HepG2 (cell line): ENCODE results near the gene PARP16.

Source experiments
- CTCF ChIP-seq: sonication (generic); formaldehyde crosslinking; IDR thresholded peaks from 2 replicates; pipeline ENCODE4 v1.5.0; 2020; ENCODE audit warnings: mild to moderate bottlenecking, missing genetic modification reagents, moderate library complexity
- E2F2 ChIP-seq: sonication (generic); formaldehyde crosslinking; IDR thresholded peaks from 2 replicates; pipeline ENCODE4 v1.4.0; 2020; ENCODE audit warnings: missing genetic modification reagents, borderline replicate concordance
- FOXJ3 ChIP-seq: sonication (generic); formaldehyde crosslinking; IDR thresholded peaks from 2 replicates; pipeline ENCODE4 v1.4.0; 2020; ENCODE audit warnings: missing genetic modification reagents, mild to moderate bottlenecking, borderline replicate concordance
- HMG20A ChIP-seq: IDR thresholded peaks from 2 replicates; pipeline ENCODE4 v1.6.1; 2016; ENCODE audit warnings: borderline replicate concordance
- IRF2 ChIP-seq: IDR thresholded peaks from 2 replicates; pipeline ENCODE4 v1.6.1; 2018; ENCODE audit warnings: missing genetic modification reagents, missing compliant biosample characterization
- KDM1A ChIP-seq: IDR thresholded peaks from 2 replicates; pipeline ENCODE4 v1.6.1; 2016; ENCODE audit warnings: missing compliant biosample characterization
- MYNN ChIP-seq: sonication (generic); formaldehyde crosslinking; IDR thresholded peaks from 2 replicates; pipeline ENCODE4 v1.4.0; 2020; ENCODE audit warnings: mild to moderate bottlenecking, low read depth, missing genetic modification reagents
- POLR2AphosphoS5 ChIP-seq: IDR thresholded peaks from 2 replicates; pipeline ENCODE4 v1.6.1; 2012; ENCODE audit warnings: low read depth, low read length
- ZFP1 ChIP-seq: IDR thresholded peaks from 2 replicates; pipeline ENCODE4 v1.6.1; 2016

- TF ChIP-seq KDM1A (CRISPR knock-in tag) = no peak
- no peak for TF ChIP-seq CTCF (CRISPR knock-in tag)
- TF ChIP-seq E2F2 (CRISPR knock-in tag) = no peak
- TF ChIP-seq IRF2 = no peak
- no peak for TF ChIP-seq HMG20A
- no peak for TF ChIP-seq FOXJ3 (CRISPR knock-in tag)
- TF ChIP-seq ZFP1 (CRISPR knock-in tag) = no peak
- no peak for TF ChIP-seq MYNN (CRISPR knock-in tag)
- no peak for TF ChIP-seq POLR2AphosphoS5
Observed at GRCh38 chr15:65249641-65250040, 37.0 kb downstream of the PARP16 start.
